ENCODE measurements around the gene USH2A. TPM values are rescaled to one million over a fixed set of nuclear protein-coding genes. Genes with fewer than 3 reads are reported as not detected.

The USH2A gene
- polyA plus RNA-seq, 2 of the 4 experiments (the other 2 are of a cell fraction): not detected

DNA sequence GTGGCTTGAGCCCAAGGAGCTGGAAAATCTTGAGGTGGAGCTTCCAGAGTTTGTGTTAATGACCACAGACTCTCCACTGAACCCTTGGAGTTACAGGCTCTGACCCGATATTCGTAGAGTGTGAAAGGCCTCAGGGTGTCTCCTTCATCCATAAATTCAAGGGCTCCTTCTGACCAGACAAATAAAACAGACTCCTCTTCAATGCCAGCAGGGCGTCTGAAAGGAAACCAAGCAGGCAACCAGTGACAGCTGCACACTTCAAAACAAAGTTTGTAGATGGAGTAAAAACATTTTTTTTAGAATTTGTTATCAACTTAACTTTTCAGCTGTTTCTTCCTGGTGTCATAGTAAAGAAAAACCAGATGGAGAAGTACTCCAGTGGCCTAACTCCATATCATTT is 695.1 kb downstream of the USH2A start:
- DNase-seq (ENCODE audit: low read depth in 1 of 2, low spot score in 1 of 2): no peak
- WGBS (ENCODE audit: missing lambda C conversion rate): 4% methylated on average over 3 of the region's 3 CpGs
- ATAC-seq: no peak
- POLR2A ChIA-PET: no interaction called here
- H3K9me3 ChIP-seq: no peaks in the 10 kb centered on the region
- no peak overlapping the region for H3K27ac ChIP-seq
- CTCF ChIA-PET: no interaction called here
- FAIRE-seq: no peak
- no peak overlapping the region for H3K4me2 ChIP-seq
- H3K4me1 ChIP-seq: no peaks in the 10 kb centered on the region
- no peak overlapping the region for H3K4me3 ChIP-seq
- TF ChIP-seq PHF8 (IDR thresholded peaks at IDR 0.05; ENCODE audit: borderline replicate concordance, low read depth) (no peak), ESRRA (IDR thresholded peaks at IDR 0.05; ENCODE audit: borderline replicate concordance, low read length) (no peak), HDAC2 (IDR thresholded peaks at IDR 0.05) (no peak), HOXA7 (CRISPR knock-in tag; IDR thresholded peaks at IDR 0.05) (no peak), ZNF302 (CRISPR knock-in tag; IDR thresholded peaks at IDR 0.05) (no peak), FOSB (CRISPR knock-in tag; IDR thresholded peaks at IDR 0.05) (no peak), JUNB (IDR thresholded peaks at IDR 0.05) (no peak), EHMT2 (IDR thresholded peaks at IDR 0.05; ENCODE audit: low read depth) (no peak), HEYL (CRISPR knock-in tag; IDR thresholded peaks at IDR 0.05) (no peak), CEBPB (IDR thresholded peaks at IDR 0.05) (no peak), FOXS1 (CRISPR knock-in tag; IDR thresholded peaks at IDR 0.05) (no peak), ZC3H11A (IDR thresholded peaks at IDR 0.05) (no peak), HOXB13 (CRISPR knock-in tag; IDR thresholded peaks at IDR 0.05; ENCODE audit: low read depth) (no peak), CHD2 (IDR thresholded peaks at IDR 0.05; ENCODE audit: low read length, partially characterized antibody) (no peak), MAFK (IDR thresholded peaks at IDR 0.05; ENCODE audit: partially characterized antibody) (no peak)
- TF ChIP-seq, protein P1, sequence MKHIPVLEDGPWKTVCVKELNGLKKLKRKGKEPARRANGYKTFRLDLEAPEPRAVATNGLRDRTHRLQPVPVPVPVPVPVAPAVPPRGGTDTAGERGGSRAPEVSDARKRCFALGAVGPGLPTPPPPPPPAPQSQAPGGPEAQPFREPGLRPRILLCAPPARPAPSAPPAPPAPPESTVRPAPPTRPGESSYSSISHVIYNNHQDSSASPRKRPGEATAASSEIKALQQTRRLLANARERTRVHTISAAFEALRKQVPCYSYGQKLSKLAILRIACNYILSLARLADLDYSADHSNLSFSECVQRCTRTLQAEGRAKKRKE (CRISPR knock-in tag; IDR thresholded peaks at IDR 0.05; ENCODE audit: low read depth): no peak

DNA sequence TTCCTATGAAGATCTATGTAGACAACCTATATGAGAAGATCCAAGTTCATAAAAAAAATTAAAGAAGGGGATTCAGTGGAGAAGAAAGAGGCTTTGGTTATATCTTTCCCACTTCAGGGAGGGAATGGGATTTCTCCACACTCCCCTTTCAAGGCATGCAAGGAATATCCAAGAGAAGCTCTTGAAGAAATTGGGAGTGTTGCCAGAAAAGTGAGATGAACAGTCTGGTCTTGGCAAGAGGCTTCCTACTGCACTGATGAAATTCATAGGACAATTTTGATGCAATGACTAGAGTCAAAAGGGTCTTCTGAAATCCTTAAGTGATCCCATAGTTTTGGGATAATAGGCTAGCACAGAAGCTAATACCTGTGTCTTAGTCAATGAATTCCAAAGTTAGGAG is 703.1 kb downstream of the USH2A start:
- ATAC-seq (no peak), FAIRE-seq (no peak), DNase-seq (ENCODE audit: low read depth in 1 of 2, low spot score in 1 of 2) (no peak)
- H3K4me2 ChIP-seq: no peak overlapping the region
- H3K4me1 ChIP-seq: no peaks in the 10 kb centered on the region
- CTCF ChIA-PET: no interaction called here
- H3K4me3 ChIP-seq: no peak overlapping the region
- no peak overlapping the region for H3K27ac ChIP-seq
- TF ChIP-seq ZSCAN20 (CRISPR knock-in tag; IDR thresholded peaks at IDR 0.05) (no peak), RNF2 (IDR thresholded peaks at IDR 0.05; ENCODE audit: borderline replicate concordance, low read depth) (no peak), EHMT2 (IDR thresholded peaks at IDR 0.05; ENCODE audit: low read depth) (no peak), KDM1A (IDR thresholded peaks at IDR 0.05; ENCODE audit: low read depth) (no peak), RFX5 (IDR thresholded peaks at IDR 0.05) (no peak), PHF8 (IDR thresholded peaks at IDR 0.05; ENCODE audit: borderline replicate concordance, low read depth) (no peak), RCOR1 (IDR thresholded peaks at IDR 0.05; ENCODE audit: low read depth, low read length) (no peak), HOXB13 (CRISPR knock-in tag; IDR thresholded peaks at IDR 0.05; ENCODE audit: low read depth) (no peak), HDAC2 (IDR thresholded peaks at IDR 0.05) (no peak), SMC3 (IDR thresholded peaks at IDR 0.05) (no peak), TP53 (CRISPR knock-in tag; IDR thresholded peaks at IDR 0.05) (no peak), TFCP2L1 (CRISPR knock-in tag; IDR thresholded peaks at IDR 0.05) (no peak), NFE2L2 (conservative IDR thresholded peaks at IDR 0.05; ENCODE audit: low read length) (no peak), FOXS1 (CRISPR knock-in tag; IDR thresholded peaks at IDR 0.05) (no peak), CEBPB (IDR thresholded peaks at IDR 0.05) (no peak), EP300 (IDR thresholded peaks at IDR 0.05) (no peak)
- TF ChIP-seq, protein P2, sequence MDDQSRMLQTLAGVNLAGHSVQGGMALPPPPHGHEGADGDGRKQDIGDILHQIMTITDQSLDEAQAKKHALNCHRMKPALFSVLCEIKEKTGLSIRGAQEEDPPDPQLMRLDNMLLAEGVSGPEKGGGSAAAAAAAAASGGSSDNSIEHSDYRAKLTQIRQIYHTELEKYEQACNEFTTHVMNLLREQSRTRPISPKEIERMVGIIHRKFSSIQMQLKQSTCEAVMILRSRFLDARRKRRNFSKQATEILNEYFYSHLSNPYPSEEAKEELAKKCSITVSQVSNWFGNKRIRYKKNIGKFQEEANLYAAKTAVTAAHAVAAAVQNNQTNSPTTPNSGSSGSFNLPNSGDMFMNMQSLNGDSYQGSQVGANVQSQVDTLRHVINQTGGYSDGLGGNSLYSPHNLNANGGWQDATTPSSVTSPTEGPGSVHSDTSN (IDR thresholded peaks at IDR 0.05): no peak
- TF ChIP-seq, protein P3, sequence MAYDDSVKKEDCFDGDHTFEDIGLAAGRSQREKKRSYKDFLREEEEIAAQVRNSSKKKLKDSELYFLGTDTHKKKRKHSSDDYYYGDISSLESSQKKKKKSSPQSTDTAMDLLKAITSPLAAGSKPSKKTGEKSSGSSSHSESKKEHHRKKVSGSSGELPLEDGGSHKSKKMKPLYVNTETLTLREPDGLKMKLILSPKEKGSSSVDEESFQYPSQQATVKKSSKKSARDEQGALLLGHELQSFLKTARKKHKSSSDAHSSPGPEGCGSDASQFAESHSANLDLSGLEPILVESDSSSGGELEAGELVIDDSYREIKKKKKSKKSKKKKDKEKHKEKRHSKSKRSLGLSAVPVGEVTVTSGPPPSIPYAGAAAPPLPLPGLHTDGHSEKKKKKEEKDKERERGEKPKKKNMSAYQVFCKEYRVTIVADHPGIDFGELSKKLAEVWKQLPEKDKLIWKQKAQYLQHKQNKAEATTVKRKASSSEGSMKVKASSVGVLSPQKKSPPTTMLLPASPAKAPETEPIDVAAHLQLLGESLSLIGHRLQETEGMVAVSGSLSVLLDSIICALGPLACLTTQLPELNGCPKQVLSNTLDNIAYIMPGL (CRISPR knock-in tag; IDR thresholded peaks at IDR 0.05; ENCODE audit: borderline replicate concordance): no peak
- TF ChIP-seq, protein P4, sequence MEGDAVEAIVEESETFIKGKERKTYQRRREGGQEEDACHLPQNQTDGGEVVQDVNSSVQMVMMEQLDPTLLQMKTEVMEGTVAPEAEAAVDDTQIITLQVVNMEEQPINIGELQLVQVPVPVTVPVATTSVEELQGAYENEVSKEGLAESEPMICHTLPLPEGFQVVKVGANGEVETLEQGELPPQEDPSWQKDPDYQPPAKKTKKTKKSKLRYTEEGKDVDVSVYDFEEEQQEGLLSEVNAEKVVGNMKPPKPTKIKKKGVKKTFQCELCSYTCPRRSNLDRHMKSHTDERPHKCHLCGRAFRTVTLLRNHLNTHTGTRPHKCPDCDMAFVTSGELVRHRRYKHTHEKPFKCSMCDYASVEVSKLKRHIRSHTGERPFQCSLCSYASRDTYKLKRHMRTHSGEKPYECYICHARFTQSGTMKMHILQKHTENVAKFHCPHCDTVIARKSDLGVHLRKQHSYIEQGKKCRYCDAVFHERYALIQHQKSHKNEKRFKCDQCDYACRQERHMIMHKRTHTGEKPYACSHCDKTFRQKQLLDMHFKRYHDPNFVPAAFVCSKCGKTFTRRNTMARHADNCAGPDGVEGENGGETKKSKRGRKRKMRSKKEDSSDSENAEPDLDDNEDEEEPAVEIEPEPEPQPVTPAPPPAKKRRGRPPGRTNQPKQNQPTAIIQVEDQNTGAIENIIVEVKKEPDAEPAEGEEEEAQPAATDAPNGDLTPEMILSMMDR (IDR thresholded peaks at IDR 0.05): no peak
- TF ChIP-seq, protein P5, sequence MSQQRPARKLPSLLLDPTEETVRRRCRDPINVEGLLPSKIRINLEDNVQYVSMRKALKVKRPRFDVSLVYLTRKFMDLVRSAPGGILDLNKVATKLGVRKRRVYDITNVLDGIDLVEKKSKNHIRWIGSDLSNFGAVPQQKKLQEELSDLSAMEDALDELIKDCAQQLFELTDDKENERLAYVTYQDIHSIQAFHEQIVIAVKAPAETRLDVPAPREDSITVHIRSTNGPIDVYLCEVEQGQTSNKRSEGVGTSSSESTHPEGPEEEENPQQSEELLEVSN (IDR thresholded peaks at IDR 0.05; ENCODE audit: borderline replicate concordance, low read depth): no peak
- POLR2A ChIA-PET: no interaction called here
- H3K9me3 ChIP-seq: no peaks in the 10 kb centered on the region
